Kidney tubule cell (primary cell): ENCODE results near the gene TRAF3IP1.

ENCODE experiments used
- DNase-seq: peaks from one replicate; pipeline ENCODE4 v3.0.0-alpha.2; 2018; ENCODE audit warnings: low spot score

The TRAF3IP1 gene

DNA sequence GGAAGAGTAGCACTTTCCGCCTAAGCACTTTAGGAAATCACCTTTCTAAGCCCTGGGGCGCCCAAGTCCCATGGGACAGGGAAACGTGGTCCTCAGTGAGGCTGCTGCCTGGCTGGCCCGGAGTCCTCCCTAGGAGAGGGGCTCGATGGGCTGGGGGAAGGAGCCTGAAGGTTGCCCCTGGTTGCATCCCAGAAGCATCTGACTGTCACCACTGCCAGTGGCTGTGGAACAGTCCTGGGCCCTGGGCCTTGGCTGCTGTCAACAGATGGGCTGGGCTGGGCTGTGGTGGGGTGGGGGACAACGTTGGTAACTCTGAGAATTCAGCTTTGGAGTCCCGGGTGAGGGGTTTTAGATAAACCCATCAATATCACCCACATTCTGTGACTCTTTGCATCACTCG lies 128.9 kb downstream of the TRAF3IP1 start:
- no peak for DNase-seq

DNA sequence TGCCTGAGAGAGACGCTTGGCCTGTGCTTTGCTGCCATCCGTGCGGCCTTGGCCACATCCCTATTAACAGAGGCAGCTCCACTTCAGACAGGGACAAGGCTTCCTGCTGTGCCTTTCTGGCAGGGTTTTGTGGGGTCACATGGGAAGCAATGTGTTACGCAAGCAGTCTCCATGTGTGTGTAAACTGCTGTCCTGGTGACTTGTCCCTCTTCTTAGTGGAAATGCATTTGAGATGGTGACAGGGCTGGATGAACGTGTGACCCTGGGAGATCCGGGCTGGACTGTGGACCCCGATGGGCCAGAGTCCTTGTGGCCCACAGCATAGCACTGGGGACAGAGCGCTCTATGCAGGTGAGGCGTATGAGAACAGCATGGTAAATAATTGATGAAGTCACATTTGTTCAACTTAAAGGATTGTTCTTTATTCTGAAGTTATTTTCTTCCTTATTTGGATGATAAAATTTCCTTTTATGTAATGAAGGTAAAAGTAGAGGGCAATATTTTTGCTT lies 129.6 kb downstream of the TRAF3IP1 start:
- no peak for DNase-seq

- DNase-seq, result no peak
Measured at GRCh38 chr2:238450440-238450861, 130.1 kb downstream of the TRAF3IP1 start.
